GM18909 (cell line): ENCODE results near the gene DUSP9.
"Not testable (repeated sequence)": the region's sequence is repeated elsewhere in the genome, so short reads cannot be mapped to it uniquely, and the experiment has no call there.

Experiments used
- ATAC-seq: cut with Tn5 transposase; IDR thresholded peaks from one replicate; pipeline ENCODE4 v1.9.1; 2021; ENCODE audit warnings: mild to moderate bottlenecking; ENCODE audit not compliant: unreplicated experiment, poor library complexity

The DUSP9 gene, protein sequence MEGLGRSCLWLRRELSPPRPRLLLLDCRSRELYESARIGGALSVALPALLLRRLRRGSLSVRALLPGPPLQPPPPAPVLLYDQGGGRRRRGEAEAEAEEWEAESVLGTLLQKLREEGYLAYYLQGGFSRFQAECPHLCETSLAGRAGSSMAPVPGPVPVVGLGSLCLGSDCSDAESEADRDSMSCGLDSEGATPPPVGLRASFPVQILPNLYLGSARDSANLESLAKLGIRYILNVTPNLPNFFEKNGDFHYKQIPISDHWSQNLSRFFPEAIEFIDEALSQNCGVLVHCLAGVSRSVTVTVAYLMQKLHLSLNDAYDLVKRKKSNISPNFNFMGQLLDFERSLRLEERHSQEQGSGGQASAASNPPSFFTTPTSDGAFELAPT

DNA sequence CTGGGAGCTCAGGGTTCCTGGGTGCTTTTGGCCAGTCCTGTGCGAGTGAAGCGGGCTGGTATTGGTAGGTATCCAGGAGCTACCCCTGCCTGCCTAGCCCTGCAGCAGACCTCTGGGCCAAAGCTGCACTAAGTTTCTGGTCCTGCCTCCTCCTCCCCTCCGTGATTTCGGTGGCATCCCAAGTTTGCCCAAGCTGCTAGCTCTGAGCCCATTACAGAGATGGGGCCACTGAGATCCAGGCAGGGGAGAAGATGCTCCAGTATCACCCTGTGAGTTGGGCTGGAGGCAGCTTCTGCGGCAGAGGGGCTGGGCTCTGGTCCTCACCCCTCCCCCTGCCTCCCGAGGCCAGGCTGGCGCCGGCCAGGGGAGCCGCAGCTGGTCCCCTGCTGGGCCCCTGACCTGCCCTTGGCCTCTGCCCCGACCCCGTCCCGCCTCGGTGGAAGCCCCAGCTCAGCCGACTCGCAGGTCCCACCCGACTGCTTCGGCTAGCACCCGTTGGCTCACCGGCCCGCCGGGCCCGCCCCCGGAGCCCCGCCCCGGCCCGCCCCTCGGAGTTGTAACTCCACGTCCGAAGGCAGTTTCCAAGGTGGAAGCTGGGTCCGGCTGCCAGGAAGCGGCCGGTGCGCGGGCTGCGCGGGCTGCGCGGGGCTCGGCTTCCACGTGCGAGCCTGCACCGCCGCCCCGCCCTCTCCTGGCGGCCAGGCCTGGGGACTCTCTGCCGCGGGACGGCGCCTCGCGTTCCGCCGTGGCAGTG, at the start of gene DUSP9:
Gene DUSP9 (plus strand): TSS at position 584 of the 754 bp plus-strand sequence. CDS start 751 bp downstream, outside the sequence.
- ATAC-seq: no peak

- ATAC-seq: peak; percentile 53
Observed at GRCh38 chrX:153598541-153599191, 48.3 kb upstream of the DUSP9 start, which contains the start of gene CCNQ. CCNQ (minus strand) TSS chrX:153599139; CDS start chrX:153599073, 66 bp downstream.

DNA sequence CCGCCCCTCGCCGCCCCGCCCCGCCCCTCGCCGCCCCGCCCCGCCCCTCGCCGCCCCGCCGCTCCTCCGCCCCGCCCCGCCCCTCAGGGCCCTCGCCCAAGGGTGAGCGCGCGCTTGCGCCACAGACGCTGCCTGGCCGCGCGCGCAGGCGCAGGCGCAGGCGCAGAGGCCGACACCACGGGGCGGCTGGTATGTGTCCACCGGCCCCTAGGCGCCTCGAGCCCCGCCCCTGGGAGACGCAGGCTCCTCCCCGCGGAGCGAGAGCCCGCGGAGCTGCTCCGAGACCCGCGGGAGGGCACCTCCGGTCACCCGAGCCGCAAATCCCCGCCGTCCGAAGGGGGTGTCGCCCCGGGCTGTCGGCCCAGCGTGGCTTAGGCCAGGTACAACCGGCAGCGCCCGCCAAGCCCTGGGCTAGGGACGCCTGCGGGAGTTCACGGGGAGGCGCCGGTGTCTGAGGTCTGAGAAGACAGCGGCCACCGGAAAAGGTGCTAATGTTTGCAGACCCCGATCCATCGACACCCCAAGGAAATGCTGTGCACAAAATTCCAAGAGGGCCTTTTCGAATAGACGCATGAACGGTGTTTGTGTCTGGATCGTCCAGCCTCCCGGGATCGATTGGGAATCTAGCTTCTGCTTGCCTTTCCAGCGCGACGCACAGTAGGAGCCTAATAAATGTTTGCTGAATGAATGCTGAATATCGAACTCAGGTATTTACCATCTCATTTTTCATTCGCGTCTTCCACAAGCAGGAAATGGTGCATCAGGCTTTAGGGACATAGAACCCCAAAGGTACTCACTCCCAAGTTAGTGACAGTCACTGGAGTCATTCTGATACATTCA, 47.6 kb upstream of the DUSP9 start:
- peak; percentile 80 for ATAC-seq

- no peak for ATAC-seq
Observed at GRCh38 chrX:153600032-153600373, 47.0 kb upstream of the DUSP9 start.

DNA sequence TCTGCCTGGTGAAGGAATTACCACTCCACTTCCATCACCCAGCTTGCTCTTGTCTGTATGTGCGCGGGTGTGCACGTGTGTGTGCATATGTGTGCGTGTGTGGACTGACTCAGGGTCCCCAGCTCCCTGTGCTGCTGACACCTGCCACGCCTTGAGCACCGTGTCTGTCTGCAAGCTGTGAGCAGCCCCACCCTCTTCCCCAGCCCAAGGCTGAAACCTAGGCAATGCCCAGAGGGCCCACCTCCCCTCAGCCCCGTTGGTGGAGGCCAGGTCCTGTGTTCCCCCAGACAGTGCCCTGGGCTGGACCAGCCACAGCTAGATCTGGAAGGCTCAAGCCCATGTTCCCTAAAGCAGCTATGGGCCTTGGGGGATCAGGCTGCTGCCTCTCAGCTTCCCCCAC, 46.1 kb upstream of the DUSP9 start:
- no peak for ATAC-seq

GRCh38 chrX:153601511-153602110, 45.4 kb upstream of the DUSP9 start:
- no peak for ATAC-seq

DNA sequence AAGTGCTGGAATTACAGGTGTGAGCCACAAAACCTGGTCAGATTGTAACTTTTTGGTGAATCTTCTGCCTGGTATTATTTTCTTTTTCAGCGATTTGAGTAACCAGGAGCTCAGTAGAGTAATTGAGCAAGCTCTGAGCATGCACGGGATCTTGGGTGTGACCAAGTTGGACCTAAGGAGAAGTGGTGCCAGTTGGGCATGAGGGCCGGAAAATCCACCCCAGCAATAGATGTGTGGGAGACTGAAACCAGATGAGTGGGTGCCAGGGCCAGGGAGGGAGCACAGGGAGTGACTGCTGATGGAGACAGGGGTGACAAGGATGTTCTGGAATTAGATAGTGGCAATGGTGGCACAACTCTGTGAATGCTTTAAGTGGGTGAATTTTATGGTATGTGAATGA, 44.4 kb upstream of the DUSP9 start:
- ATAC-seq: no peak

GRCh38 chrX:153603131-153603656, 43.8 kb upstream of the DUSP9 start:
- ATAC-seq: no peak

GRCh38 chrX:153604666-153605380, 42.2 kb upstream of the DUSP9 start:
- not testable (repeated sequence) for ATAC-seq

DNA sequence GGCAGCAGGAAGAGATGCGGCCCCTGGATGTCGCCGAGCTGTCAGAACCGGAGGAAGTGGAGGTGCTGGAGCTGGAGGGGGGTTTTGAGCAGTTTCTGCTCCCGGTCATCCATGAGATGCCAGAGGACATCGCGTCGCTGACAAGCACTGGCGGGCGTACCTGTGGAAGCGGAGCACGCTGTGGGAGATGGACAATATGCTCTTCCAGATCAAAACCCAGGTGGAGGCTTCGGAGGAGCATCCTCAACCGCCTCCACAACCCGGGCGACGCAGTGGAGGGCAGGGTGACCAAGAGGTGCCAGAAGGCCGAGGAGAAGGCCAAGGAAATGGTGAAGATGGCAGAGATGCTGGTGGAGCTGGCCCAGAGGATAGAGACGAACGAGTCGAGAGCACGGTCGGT, 40.5 kb upstream of the DUSP9 start:
- no peak for ATAC-seq

DNA sequence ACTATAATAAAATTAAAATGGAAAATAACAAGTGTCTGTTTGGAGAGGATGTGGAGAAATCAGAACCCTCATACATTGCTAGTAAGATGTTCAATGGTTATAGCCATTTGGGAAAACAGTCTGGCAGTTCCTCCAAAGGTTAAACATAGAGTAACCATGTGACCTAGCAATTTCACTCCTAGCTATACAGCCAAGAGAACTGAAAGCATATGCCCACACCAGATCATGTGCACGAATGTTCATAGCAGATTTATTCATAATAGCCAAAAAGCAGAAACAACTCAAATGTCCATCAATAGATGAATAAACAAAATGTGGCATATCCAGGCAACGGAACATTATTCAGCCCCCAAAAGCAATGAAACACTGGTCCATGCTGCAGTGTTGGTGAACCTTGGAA, 38.6 kb upstream of the DUSP9 start:
- no peak for ATAC-seq

- ATAC-seq: no peak
Observed at GRCh38 chrX:153608806-153609205, 38.2 kb upstream of the DUSP9 start.

DNA sequence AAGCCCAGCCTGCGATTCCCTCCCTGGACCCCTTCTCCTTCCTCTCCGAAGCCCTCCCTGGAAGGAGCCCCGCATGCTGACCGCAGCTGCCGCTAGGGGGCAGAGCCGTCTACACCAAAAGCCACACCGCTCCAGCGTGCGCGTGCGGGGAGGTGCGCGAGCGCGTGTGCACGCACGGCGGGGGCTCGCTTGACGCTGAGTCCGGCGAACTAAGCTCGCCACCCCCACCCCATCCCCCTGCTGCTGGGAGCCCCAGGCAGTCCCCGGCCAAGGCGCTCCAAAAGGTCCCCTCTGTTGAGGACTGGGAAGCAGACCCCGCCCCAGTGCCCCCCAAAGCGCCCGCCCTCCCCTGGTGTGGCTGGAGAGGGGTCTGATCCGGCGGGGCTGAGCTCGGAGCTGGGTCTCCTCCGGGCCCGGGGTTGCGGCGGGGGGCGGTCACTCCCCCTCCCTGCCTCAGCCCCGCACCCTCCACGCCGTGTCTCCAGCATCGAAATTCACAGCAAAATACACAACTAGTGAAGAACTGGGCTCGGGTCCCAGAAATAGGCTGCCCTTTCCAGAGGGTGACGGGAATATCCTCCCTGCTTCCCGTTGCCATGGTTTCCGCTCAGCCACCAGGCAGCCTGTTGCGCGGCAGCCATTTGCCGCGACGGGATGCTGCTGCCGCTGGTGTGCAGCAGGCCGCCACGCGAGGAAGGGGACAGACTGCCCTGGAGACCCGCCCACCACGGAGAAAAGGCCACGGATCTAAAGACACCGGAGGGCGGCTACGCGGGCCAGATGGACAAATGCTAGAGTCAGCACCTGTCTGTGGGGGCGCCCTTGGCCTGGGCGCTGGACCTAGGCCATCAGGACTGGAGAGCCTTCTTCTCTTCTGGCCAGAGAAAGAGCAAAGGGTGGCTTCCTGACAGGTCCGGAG, 36.8 kb upstream of the DUSP9 start:
- no peak for ATAC-seq

DNA sequence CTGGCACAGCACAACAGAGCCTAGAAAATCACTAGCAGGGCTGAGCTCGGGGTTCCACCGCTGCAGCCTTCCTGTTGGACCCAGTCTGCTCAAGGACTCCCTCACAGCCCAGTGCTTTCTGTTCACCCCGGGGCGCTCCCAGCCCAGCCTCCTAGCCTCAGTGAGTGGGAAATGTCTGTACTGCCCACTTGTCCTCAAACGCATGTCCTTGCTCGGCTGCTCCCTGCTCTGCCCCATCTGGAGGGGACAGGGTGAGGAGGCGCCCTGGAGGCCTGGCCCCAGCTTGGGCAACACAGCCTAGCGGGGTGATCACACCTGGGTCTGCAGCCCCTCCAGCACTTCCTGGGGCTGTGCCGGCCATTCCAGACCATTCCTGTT, 36.2 kb upstream of the DUSP9 start:
- no peak for ATAC-seq

DNA sequence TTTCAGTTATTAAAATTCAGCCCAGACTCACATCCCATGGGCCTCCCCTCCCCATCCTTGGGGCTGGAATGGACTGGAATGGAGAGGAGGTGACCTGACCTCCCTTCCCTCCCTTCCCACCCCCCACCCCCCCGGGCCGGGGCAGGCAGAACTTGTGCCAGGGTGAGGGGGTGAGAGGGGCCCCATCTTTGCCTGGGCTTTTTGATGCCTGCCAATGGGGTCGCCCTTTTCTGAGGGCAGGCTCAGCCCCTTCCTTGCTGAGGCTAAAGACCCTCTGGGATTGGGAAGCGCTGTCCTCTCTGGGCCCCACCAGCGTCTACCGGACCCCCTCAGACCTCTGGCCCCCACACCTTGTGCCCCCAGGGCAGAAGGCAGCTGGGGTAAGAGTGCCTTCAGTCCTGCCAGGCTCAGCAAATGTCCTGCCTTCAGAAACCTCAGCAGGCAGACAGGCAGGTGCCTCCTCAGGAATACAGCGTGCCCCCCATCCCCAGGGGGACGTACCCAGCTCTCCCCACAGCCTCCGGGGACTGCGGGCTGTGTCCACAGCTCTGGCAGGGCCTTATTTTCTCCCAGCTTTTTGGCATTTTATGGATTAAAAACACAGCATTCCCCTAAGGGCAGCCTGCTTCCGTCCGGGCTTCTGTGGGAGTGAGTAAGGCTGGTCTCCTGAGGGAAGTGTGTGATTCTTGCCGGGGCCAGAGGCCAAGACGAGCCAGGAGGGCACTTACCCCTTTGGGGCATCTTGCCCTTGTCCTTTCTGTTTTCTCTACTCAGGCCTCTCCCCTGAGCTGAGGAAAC, 35.5 kb upstream of the DUSP9 start:
- ATAC-seq: no peak

DNA sequence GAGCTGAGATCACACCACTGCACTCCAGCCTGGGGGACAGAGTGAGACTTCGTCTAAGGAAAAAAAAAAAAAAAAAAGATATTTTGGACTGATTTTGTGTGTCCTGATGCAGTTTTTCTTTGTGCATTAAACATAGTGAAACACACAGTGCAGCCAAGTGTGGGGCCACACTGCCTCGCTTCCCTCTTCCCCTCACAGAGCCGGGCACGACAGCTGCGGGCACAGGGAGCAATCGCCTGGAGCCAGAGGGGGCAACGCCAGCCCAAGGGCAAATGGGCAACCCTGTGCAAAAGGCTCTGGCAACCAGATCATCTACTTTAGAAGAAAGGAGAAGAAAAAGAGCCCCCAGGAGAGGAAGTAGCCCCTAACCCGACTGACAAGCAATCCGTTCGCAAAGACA, 34.6 kb upstream of the DUSP9 start:
- ATAC-seq: no peak

DNA sequence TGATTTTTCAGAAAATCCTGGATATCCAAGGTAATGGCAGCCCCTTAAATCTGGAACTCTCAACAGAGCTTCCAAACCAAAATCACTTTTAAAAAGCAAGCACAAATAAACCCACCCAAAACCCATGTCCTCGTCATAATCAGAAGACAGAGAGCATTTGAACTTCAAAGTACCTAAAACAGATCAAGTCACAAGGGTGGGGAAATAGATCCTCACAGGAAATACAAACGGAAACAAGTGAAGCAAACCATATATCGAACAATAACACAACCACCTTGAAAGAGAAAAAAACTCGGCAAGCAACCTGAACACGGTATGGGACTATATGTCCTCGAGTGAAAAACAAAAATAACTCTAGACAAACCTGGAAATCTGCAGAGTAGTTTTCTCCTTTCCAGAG, 32.2 kb upstream of the DUSP9 start:
- ATAC-seq: no peak
